NCI-H2107 treated with DMSO at 0.1 percent for 48 hours (cell line): ENCODE data around the gene DRG2.

Experiments
- DNase-seq: peaks from one replicate; lab custom pipeline; 2025; ENCODE audit not compliant: unreplicated experiment; lab: John Stamatoyannopoulos, UW

Gene DRG2

GRCh38 chr17:18142417-18142816 lies 54.7 kb downstream of the DRG2 start:
- no peak for DNase-seq

- DNase-seq, result no peak
Observed at GRCh38 chr17:18143044-18143936, 55.5 kb downstream of the DRG2 start.

- no peak for DNase-seq
Observed at GRCh38 chr17:18144261-18144660, 56.5 kb downstream of the DRG2 start.

GRCh38 chr17:18144855-18145254 lies 57.1 kb downstream of the DRG2 start:
- DNase-seq, result no peak

GRCh38 chr17:18145811-18146210 lies 58.1 kb downstream of the DRG2 start:
- no peak for DNase-seq

- DNase-seq, result no peak
Observed at GRCh38 chr17:18146259-18146658, 58.5 kb downstream of the DRG2 start.

- DNase-seq, result no peak
Observed at GRCh38 chr17:18146980-18147379, 59.2 kb downstream of the DRG2 start.

GRCh38 chr17:18148586-18148985 lies 60.8 kb downstream of the DRG2 start:
- DNase-seq, result no peak

GRCh38 chr17:18151290-18151689 lies 63.5 kb downstream of the DRG2 start:
- DNase-seq, result no peak

- DNase-seq, result no peak
Observed at GRCh38 chr17:18155179-18155578, 67.4 kb downstream of the DRG2 start.

- no peak for DNase-seq
Observed at GRCh38 chr17:18156171-18156975, 68.6 kb downstream of the DRG2 start.

GRCh38 chr17:18156976-18157280 lies 69.2 kb downstream of the DRG2 start:
- DNase-seq, result no peak
